HG03442 (cell line): ENCODE data around the gene HDHD5.

Experiments used
- ATAC-seq: cut with Tn5 transposase; IDR thresholded peaks from one replicate; pipeline ENCODE4 v1.9.1; 2021; ENCODE audit warnings: mild to moderate bottlenecking, moderate library complexity; ENCODE audit not compliant: unreplicated experiment

The HDHD5 gene

DNA sequence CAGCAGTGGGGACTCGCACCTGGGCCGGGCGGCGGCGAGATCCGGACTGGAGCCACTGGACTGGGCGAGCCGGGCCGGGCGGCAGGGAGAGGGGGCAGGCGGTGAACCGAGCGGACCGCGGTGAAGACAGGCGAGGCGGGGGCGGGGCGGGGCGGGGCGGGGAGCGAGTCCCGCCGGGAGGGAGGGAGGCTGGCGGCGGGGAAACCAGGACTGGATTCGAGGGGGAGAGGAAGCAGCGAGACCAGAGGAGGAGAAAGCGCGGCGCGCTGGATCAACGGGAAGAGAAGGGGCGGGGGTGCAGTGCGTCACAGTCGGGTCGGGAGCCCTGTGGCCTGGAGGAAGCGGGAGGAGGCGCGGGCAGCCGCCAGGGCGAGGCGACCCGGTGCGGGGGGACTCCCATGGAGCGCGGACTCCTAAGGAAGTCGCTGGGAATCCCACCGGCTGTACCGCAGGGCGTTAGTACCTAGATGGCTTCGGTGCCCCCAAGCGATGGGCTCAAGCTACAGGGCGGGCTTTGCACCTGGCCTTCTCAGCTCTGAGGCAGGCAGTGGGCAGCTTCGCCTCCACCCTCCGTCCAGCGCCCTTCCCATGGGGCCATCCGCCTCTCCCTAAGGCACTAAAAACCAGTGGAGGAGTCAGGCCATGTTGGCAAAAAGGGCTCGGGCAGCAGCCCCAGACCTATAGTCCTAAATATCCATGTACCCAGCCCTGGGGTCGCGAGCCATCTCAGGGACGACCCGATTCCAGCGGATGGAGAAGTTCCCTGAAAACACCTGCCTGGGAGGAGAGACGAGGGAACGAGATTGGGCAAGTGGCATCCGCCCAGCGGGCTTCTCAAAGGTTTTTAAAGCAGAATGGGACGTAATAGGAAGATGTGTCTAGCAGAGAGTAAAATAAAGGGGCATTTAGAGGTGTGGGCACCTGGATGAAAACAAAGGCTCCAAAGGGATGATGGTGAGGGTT, 37.6 kb downstream of the HDHD5 start, which contains the start of gene TMEM121B:
TMEM121B (minus strand) TSS at position 128 of the 963 bp plus-strand sequence. CDS start 233 bp downstream, outside the sequence.
- no peak for ATAC-seq

- no peak for ATAC-seq
These were observed 38.3 kb downstream of the HDHD5 start for GRCh38 chr22:17120711-17121232.

DNA sequence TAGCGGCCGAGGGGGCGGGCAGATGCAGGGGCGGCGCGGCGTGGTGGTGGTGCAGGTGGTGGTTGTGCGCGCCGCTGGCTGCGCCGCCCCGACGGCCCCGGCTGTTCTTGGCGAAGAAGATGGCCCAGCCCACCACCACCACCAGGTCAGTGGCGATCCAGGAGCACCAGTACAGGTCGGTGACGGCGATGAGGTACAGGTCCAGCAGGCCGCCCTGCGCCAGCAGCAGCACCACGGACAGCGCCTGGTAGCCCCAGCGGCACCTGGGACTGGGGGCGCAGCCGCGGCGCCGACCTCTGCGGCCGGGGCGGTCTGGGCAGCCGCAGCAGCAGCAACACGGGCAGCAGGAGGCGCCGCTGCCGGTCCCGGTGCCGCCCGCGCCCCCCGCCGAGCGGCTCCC, 38.8 kb downstream of the HDHD5 start:
- no peak for ATAC-seq

DNA sequence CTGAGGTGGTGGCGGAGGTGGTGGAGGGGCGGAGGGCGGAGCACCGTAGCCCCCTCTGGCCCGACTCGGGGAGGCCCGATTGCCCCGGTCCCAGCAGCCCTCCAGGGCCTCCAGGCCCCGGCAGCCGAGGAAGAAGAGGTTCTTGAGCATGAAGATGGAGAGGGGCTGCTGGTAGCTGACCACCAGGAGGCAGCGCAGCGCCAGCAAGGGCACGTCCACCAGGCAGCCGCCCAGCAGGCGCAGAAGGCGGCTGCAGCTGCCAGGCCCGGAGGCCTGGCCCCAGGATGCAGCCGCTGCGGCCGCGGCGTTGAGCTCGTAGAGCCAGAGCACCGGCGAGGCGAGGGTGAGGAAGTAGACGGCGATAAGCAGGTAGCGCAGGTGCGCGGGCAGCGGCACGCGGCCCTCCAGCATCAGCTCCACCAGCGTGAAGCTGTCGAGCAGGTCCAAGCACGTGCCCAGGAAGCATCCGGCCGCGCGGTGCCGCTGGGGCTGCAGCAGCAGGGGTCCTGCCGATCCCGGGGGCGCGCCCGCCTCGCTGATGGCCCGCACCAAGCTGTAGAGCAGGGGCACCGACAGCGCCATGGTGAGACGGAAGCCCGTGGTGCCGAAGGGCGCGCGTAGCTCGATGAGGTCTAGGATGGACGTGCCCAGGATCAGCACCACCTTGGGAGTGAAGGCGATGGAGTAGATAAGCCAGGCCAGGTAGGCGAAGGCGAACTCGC, 39.4 kb downstream of the HDHD5 start:
- no peak for ATAC-seq

GRCh38 chr22:17118342-17118741, 40.7 kb downstream of the HDHD5 start:
- no peak for ATAC-seq

GRCh38 chr22:17117890-17118289, 41.2 kb downstream of the HDHD5 start:
- no peak for ATAC-seq

DNA sequence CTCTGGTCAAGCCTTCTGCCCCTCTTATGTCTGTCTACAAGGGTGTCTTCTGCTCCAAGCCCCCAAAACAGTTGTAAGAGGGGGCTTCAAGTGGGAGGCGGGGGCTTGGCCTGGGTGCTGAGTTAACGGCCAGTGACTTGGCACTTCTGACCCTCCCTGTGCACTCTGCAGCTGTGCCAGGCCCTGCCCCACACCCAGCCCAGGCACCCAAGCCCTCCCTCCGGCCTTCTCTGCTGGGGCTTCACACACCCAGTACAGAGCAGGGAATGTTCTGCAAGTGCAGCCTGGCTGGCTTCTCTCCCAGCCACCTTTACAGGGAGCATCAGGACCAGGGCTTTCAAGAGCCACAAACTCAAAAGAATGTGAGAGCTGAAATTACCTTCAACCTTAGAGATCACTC, 41.7 kb downstream of the HDHD5 start:
- no peak for ATAC-seq

- no peak for ATAC-seq
These were observed 42.3 kb downstream of the HDHD5 start for GRCh38 chr22:17116572-17117330.

DNA sequence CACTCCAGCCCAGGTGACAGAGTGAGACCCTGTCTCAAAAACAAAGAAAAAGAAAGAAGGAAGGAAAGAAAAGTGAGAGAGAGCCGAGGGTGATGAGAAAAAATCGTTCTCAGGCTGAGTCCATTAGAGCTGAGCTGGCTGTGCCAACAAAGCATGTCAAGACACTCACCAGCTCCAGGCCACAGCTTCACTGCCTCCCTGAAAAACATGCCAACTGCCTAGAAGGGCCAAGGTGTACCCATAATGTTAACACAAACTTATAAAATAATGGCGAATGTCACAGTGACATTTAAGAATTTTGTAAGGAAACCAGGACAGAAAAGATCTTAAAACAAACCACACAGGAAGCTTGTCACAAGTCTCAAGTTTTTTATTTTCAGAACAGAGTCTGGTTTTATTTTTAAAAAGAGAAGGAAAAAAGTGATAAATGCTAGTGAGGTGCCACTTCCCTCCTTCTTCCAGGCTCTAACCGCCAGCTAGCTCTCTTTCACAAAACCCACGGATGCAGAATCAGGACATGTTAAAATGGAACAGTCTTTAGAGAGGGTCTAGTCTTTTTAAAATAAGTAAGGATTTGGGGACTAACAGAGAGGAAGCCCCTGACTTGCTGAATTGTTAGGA, 43.0 kb downstream of the HDHD5 start:
- ATAC-seq = no peak

DNA sequence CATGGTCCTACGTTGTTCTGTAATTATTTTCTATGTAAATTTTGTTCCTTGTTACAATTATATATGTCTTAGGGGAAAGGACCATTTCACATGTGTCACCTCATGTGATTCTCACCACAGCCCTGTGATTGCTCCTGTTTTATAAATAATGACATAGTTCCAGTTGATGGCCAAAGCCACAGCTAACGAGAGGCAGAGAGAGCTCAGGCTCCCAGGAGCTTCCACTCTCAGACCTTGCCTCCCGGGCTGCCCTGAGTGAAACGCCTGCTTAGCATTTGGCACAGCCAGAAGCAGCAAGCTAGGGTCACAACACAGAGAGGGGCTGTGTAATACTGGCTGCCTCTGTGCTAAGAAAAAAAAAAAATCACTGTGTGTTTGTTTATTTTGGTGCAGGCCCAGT, 43.8 kb downstream of the HDHD5 start:
- ATAC-seq = no peak

GRCh38 chr22:17114898-17115235, 44.2 kb downstream of the HDHD5 start:
- ATAC-seq = no peak

- ATAC-seq = no peak
These were observed 44.7 kb downstream of the HDHD5 start for GRCh38 chr22:17114173-17114897.

DNA sequence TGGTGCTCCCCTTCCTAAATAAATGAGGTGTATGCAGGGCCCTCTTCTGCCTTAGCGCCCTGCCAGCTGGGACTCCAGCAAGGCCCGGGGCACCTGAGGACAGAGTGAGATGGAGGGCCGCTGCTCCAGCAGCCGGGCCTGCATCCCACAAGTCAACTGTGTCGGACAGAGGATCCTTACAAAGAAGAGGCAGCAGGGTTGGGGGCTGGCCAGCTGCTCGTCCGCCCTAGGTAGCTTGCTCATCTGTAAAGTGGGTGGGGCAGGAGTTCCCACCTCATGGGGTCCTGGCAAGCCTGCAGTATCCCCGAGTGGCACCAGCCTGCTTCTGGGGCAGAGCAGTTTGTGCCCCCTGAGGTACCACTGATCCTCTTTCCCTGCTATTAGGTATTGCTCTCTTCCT, 45.5 kb downstream of the HDHD5 start:
- no peak for ATAC-seq

DNA sequence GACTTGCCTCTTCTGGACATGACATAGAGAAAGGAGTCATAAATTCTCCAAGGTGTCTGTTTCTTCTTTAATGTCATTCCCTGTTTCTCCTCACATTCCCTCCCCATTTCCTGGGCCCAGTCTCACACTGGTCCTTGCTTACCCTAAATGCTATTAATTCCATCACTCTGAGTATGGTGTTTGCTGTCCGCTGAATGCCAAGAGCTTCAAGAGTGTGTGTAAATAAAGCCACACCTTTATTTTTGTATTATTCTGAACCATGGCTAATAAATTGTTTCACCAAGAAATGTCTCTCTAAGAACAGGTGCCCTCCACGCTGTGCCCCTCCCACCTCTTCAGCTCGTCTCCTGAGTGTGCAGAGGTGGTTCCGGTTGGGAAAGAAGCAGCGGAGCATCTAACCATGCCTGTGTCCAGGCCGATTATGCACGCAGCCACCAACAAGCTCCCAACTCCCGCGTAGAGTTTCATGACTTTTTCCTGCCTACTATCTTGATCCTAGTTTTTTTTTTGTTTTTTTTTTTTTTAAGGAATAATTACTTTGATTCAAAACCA, 46.5 kb downstream of the HDHD5 start:
- ATAC-seq = no peak

GRCh38 chr22:17110791-17111550, 48.1 kb downstream of the HDHD5 start:
- no peak for ATAC-seq

DNA sequence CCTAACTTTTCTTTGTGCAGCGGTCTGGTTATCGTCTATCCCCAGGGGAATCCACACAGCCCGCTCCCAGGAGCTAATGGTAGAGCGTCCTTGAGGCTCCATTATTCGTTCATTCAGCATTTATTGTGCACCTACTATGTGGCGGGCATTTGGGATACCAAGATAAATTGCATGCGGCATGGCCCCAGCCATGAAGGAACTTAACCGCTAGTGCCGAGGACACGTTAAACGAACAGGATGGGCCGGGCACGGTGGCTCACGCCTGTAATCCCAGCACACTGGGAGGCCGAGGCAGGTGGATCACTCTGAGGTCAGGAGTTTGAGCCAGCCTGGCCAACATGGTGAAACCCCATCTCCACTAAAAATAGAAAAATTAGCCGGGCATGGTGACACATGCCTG, 49.1 kb downstream of the HDHD5 start:
- ATAC-seq = no peak

GRCh38 chr22:17109113-17109865, 49.8 kb downstream of the HDHD5 start:
- ATAC-seq = no peak
